ENCODE measurements around the gene TSNAXIP1.

DNA sequence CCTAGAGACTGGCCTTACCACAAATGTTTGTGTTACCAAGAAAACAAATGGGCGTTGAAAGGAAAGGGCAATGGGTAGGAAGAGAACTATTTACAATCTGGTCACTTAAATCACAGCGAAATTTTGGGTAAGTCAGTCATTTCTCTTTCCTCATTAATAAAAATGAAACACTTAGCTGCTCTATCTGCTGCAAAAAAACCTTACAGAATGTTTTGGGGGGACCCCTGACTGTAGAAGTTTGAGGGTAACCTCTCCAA is 39.3 kb downstream of the TSNAXIP1 start:
- TF ChIP-seq, protein P1, sequence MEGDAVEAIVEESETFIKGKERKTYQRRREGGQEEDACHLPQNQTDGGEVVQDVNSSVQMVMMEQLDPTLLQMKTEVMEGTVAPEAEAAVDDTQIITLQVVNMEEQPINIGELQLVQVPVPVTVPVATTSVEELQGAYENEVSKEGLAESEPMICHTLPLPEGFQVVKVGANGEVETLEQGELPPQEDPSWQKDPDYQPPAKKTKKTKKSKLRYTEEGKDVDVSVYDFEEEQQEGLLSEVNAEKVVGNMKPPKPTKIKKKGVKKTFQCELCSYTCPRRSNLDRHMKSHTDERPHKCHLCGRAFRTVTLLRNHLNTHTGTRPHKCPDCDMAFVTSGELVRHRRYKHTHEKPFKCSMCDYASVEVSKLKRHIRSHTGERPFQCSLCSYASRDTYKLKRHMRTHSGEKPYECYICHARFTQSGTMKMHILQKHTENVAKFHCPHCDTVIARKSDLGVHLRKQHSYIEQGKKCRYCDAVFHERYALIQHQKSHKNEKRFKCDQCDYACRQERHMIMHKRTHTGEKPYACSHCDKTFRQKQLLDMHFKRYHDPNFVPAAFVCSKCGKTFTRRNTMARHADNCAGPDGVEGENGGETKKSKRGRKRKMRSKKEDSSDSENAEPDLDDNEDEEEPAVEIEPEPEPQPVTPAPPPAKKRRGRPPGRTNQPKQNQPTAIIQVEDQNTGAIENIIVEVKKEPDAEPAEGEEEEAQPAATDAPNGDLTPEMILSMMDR (IDR thresholded peaks at IDR 0.05 in 2 of 3, conservative IDR thresholded peaks at IDR 0.05 in 1 of 3; ENCODE audit: borderline replicate concordance in 1 of 3, insufficient read depth in 1 of 3, low read depth in 2 of 3, low read length in 2 of 3) = no peak
- TF ChIP-seq POLR2A (IDR thresholded peaks at IDR 0.05; ENCODE audit: borderline replicate concordance, extremely low read depth, insufficient read depth, insufficient read length) = no peak
- no peak for TF ChIP-seq EZH2 (IDR thresholded peaks at IDR 0.05)
- no peak for TF ChIP-seq POLR2AphosphoS5 (IDR thresholded peaks at IDR 0.05; ENCODE audit: low read depth, low read length)
- no peak for TF ChIP-seq EZH2phosphoT487 (IDR thresholded peaks at IDR 0.05; ENCODE audit: borderline replicate concordance)
- TF ChIP-seq CEBPB (IDR thresholded peaks at IDR 0.05; ENCODE audit: low read depth) = no peak
